Epithelial cell of proximal tubule (primary cell): ENCODE measurements around the gene STARD6. TPM values are rescaled to one million over a fixed set of nuclear protein-coding genes. Genes with fewer than 3 reads are reported as not detected.

Experiments used
- DNase-seq: peaks from one replicate; pipeline ENCODE4 v3.0.0-alpha.2; 2011; ENCODE audit warnings: low read depth
- H3K4me3 ChIP-seq: 2 replicates; pipeline ENCODE4 v1.5.1; 2011; ENCODE audit warnings: low read depth, mild to moderate bottlenecking, low read length
- CTCF ChIP-seq: conservative IDR thresholded peaks from 2 replicates; pipeline ENCODE4 v1.5.1; 2012; ENCODE audit warnings: low read depth, mild to moderate bottlenecking, low read length
- total RNA-seq: library from RNA; depleted of rRNA; stranded (reverse); fragments of >200 nt; gene quantifications from 2 replicates; pipeline ENCODE4 v1.2.3, GENCODE V29; 2015

Gene STARD6
- total RNA-seq: 1.9 TPM in 1 of 2 replicates, not detected in the other

GRCh38 chr18:54357660-54358494 lies at the start of gene STARD6, which contains the start of gene C18orf54:
TSS of gene STARD6 (minus strand) at chr18:54357858. CDS start at chr18:54354573, 3,285 bp downstream.
TSS of gene C18orf54 (plus strand) at chr18:54357906. CDS start at chr18:54360573, 2,667 bp downstream.
- no peak for DNase-seq
- TF ChIP-seq CTCF: peak; percentile 45
- peak within 1 kb of the TSS; percentile 97 for H3K4me3 ChIP-seq

- no peak for TF ChIP-seq CTCF
- H3K4me3 ChIP-seq: no peak overlapping the region
- no peak for DNase-seq
Measured at GRCh38 chr18:54405290-54405689, 47.6 kb upstream of the STARD6 start.

GRCh38 chr18:54396760-54397159 lies 39.1 kb upstream of the STARD6 start:
- no peak overlapping the region for H3K4me3 ChIP-seq
- no peak for DNase-seq
- TF ChIP-seq CTCF: no peak

GRCh38 chr18:54393648-54394294 lies 36.1 kb upstream of the STARD6 start:
- DNase-seq: no peak
- no peak for TF ChIP-seq CTCF
- no peak overlapping the region for H3K4me3 ChIP-seq

- DNase-seq: peak; percentile 30
- peak; percentile 73 for TF ChIP-seq CTCF
- H3K4me3 ChIP-seq: no peak overlapping the region
Measured at GRCh38 chr18:54392543-54393023, 34.9 kb upstream of the STARD6 start.

GRCh38 chr18:54390838-54391237 lies 33.2 kb upstream of the STARD6 start:
- DNase-seq: no peak
- no peak overlapping the region for H3K4me3 ChIP-seq
- no peak for TF ChIP-seq CTCF
